Panc1 (cell line): Measurements from ENCODE around the gene PRKCA.

Experiments
- CTCF ChIP-seq: fragments of 450-650 bp; IDR thresholded peaks from 2 replicates; pipeline ENCODE4 v1.5.1; 2017; ENCODE audit warnings: mild to moderate bottlenecking
- POLR2AphosphoS5 ChIP-seq: IDR thresholded peaks from 2 replicates; pipeline ENCODE4 v1.6.1; 2012; ENCODE audit warnings: mild to moderate bottlenecking, low read depth, low read length, moderate library complexity
- REST ChIP-seq, 2 experiments: IDR thresholded peaks; 2 replicates each; pipeline ENCODE4 v1.6.1; 2011 to 2012; ENCODE audit warnings: low read depth in 2 of 2, control low read depth in 1 of 2, low read length in 1 of 2, mild to moderate bottlenecking in 1 of 2, moderate library complexity in 1 of 2; ENCODE audit not compliant: insufficient read depth in 1 of 2
- SIN3A ChIP-seq: IDR thresholded peaks from 2 replicates; pipeline ENCODE4 v1.6.1; 2012; ENCODE audit warnings: low read depth, mild to moderate bottlenecking, low read length, moderate library complexity, borderline replicate concordance; ENCODE audit not compliant: insufficient read depth
- TCF7L2 ChIP-seq: IDR thresholded peaks from 2 replicates; pipeline ENCODE4 v1.6.1; 2011; ENCODE audit warnings: mild to moderate bottlenecking, low read depth, low read length, inconsistent platforms

GRCh38 chr17:66365903-66366302, 63.5 kb downstream of the PRKCA start:
- no peak for TF ChIP-seq CTCF
- no peak for TF ChIP-seq REST (IDR thresholded peaks at IDR 0.05; ENCODE audit: insufficient read depth in 1 of 2, low read depth in 2 of 2, low read length in 1 of 2)
- no peak for TF ChIP-seq POLR2AphosphoS5
- no peak for TF ChIP-seq SIN3A
- TF ChIP-seq TCF7L2, result no peak
